HCT116 (cell line): Measurements from ENCODE around the gene PSMG1. TPM values are rescaled to one million over a fixed set of nuclear protein-coding genes. Genes with fewer than 3 reads are reported as not detected.

Source experiments
- ATAC-seq: fragments of 200-7000 bp; cut with Tn5 transposase; 2 replicates; pipeline ENCODE4 v1.9.1; 2020; ENCODE audit warnings: mild to moderate bottlenecking, moderate library complexity
- BruUV-seq: library from RNA; stranded (reverse); fragments of 400-500 nt; replicated peaks from 2 replicates; lab custom pipeline; 2021; lab: Mats Ljungman, UMichigan
- CTCF ChIA-PET: fragments of 300-600 bp; sonication (Branson Sonifier 250); formaldehyde crosslinking; loops from one replicate; lab custom pipeline; 2021; ENCODE audit warnings: antibody characterized with exemption; lab: Charles Lee
- POLR2A ChIA-PET: fragments of 300-600, 350-600 bp; sonication (Branson Sonifier 250); formaldehyde crosslinking; loops from one replicate; lab custom pipeline; 2021; ENCODE audit warnings: antibody characterized with exemption; lab: Charles Lee
- RAD21 ChIA-PET, 2 experiments: fragments of 300-600 bp; sonication (Branson Sonifier 250); formaldehyde crosslinking; loops; one replicate each; lab custom pipeline; 2023; ENCODE audit warnings: low total read pairs in 2 of 2; ENCODE audit not compliant: uncharacterized antibody in 2 of 2, unreplicated experiment in 2 of 2, low non-redundant PET in 1 of 2; lab: Charles Lee
- DNase-seq: peaks from one replicate; pipeline ENCODE4 v3.0.0-alpha.2; 2010; ENCODE audit warnings: low read depth, low spot score
- H2AFZ ChIP-seq: fragments of 200-600 bp; shearing (Covaris generic), sonication (generic); 2 replicates; pipeline ENCODE4 v1.6.1; 2017; ENCODE audit warnings: low read depth, mixed run types, mixed read lengths, antibody characterized with exemption, low read length; ENCODE audit not compliant: poor library complexity, severe bottlenecking
- H3K27ac ChIP-seq: 2 replicates; pipeline ENCODE4 v1.5.1; 2012; ENCODE audit warnings: low read depth, low read length
- H3K27me3 ChIP-seq: fragments of 200-600 bp; sonication (generic); 2 replicates; pipeline ENCODE4 v1.6.1; 2016; ENCODE audit warnings: mixed run types, low read length, mixed read lengths; ENCODE audit not compliant: insufficient read depth
- H3K36me3 ChIP-seq, 2 experiments: fragments of 200-500 bp in 1 of 2; fragments of 200-600 bp in 1 of 2; sonication (Bioruptor generic) in 1 of 2; sonication (generic) in 1 of 2; 2 replicates each; pipeline versions ENCODE4 v1.5.1 to v1.6.1; 2014 to 2016; ENCODE audit warnings: low read length in 2 of 2, inconsistent platforms in 1 of 2, mixed read lengths in 1 of 2, mixed run types in 1 of 2; ENCODE audit not compliant: insufficient read depth in 2 of 2, control insufficient read depth in 1 of 2
- H3K4me1 ChIP-seq, 2 experiments: fragments of 200-600 bp in 1 of 2; sonication (generic) in 1 of 2; 2 replicates each; pipeline versions ENCODE4 v1.5.1 to v1.6.1; 2012 to 2017; ENCODE audit warnings: low read length in 2 of 2, inconsistent platforms in 1 of 2, mild to moderate bottlenecking in 1 of 2, mixed read lengths in 1 of 2, mixed run types in 1 of 2, moderate library complexity in 1 of 2; ENCODE audit not compliant: insufficient read depth in 2 of 2, control insufficient read depth in 1 of 2
- H3K4me2 ChIP-seq: fragments of 200-600 bp; sonication (generic); 2 replicates; pipeline ENCODE4 v1.6.1; 2017; ENCODE audit warnings: mixed run types, low read length, mixed read lengths
- H3K4me3 ChIP-seq, 2 experiments: fragments of 200-600 bp in 1 of 2; sonication (generic) in 1 of 2; replicated peaks in 1 of 2; 2 replicates each; pipeline ENCODE4 v1.5.1; 2011 to 2016; ENCODE audit warnings: low read length in 2 of 2, control low read depth in 1 of 2, low read depth in 1 of 2, mild to moderate bottlenecking in 1 of 2, mixed read lengths in 1 of 2, mixed run types in 1 of 2
- H3K79me2 ChIP-seq: fragments of 200-600 bp; sonication (generic); 2 replicates; pipeline ENCODE4 v1.6.1; 2017; ENCODE audit warnings: mild to moderate bottlenecking, mixed run types, low read length, moderate library complexity, mixed read lengths; ENCODE audit not compliant: insufficient read depth
- H3K9ac ChIP-seq: fragments of 200-600 bp; sonication (generic); 2 replicates; pipeline ENCODE4 v1.6.1; 2016; ENCODE audit warnings: low read length, mixed read lengths
- H3K9me2 ChIP-seq: fragments of 200-600 bp; sonication (generic), shearing (Covaris generic); 2 replicates; pipeline ENCODE4 v1.6.1; 2017; ENCODE audit warnings: mixed run types, mild to moderate bottlenecking, moderate library complexity; ENCODE audit not compliant: insufficient read depth
- H3K9me3 ChIP-seq, 2 experiments: fragments of 200-500 bp in 1 of 2; fragments of 200-600 bp in 1 of 2; sonication (Bioruptor generic) in 1 of 2; sonication (generic) in 1 of 2; 2 replicates each; pipeline ENCODE4 v1.6.1; 2014 to 2017; ENCODE audit warnings: low read length in 2 of 2, mixed read lengths in 2 of 2, inconsistent platforms in 1 of 2, low read depth in 1 of 2, mild to moderate bottlenecking in 1 of 2, mixed run types in 1 of 2, moderate library complexity in 1 of 2; ENCODE audit not compliant: control insufficient read depth in 1 of 2, insufficient read depth in 1 of 2
- H4K20me1 ChIP-seq: fragments of 200-600 bp; sonication (generic), shearing (Covaris generic); 2 replicates; pipeline ENCODE4 v1.6.1; 2017; ENCODE audit warnings: mixed run types, mild to moderate bottlenecking, moderate library complexity; ENCODE audit not compliant: insufficient read depth
- ATF3 ChIP-seq: IDR thresholded peaks from 2 replicates; pipeline ENCODE4 v1.6.1; 2012
- CBX3 ChIP-seq: IDR thresholded peaks from 2 replicates; pipeline ENCODE4 v1.6.1; 2012; ENCODE audit warnings: low read depth
- POLR2AphosphoS5 ChIP-seq: IDR thresholded peaks from 2 replicates; pipeline ENCODE4 v1.6.1; 2011; ENCODE audit warnings: mild to moderate bottlenecking, low read depth, low read length, moderate library complexity
- SRF ChIP-seq: IDR thresholded peaks from 2 replicates; pipeline ENCODE4 v1.6.1; 2012; ENCODE audit warnings: low read depth
- TCF7L2 ChIP-seq: IDR thresholded peaks from 2 replicates; pipeline ENCODE4 v1.7.0; 2011; ENCODE audit warnings: borderline replicate concordance, inconsistent platforms; ENCODE audit not compliant: insufficient read depth, insufficient read length; ENCODE audit errors: extremely low read depth
- ZBTB33 ChIP-seq: IDR thresholded peaks from 2 replicates; pipeline ENCODE4 v1.6.1; 2011; ENCODE audit warnings: mild to moderate bottlenecking, low read length, moderate library complexity; ENCODE audit not compliant: insufficient replicate concordance; ENCODE audit errors: extremely low read depth
- ZNF274 ChIP-seq: fragments of 200-500 bp; sonication (Bioruptor generic); IDR thresholded peaks from 2 replicates; pipeline ENCODE4 v1.6.1; 2014; ENCODE audit warnings: mild to moderate bottlenecking, low read depth, low read length, inconsistent platforms
- intact Hi-C: fragments of 100-400 bp; cut with micrococcal nuclease; formaldehyde crosslinking; loops from 2 replicates; pipeline ENCODE4 v1.10.0; 2022
- total RNA-seq: library from RNA; stranded (reverse); gene quantifications from one replicate; pipeline ENCODE4 v1.2.1, GENCODE V29; 2021; ENCODE audit not compliant: unreplicated experiment

The PSMG1 gene
- total RNA-seq, 1 experiment from 2014 or later = 83.7 TPM

- no peak for TF ChIP-seq ZBTB33
These were observed 9.3 kb downstream of the PSMG1 start (continued) for GRCh38 chr21:39173716-39174680.

GRCh38 chr21:39169906-39170305, 13.3 kb downstream of the PSMG1 start:
- POLR2A ChIA-PET = no interaction called here
- DNase-seq (no peak), ATAC-seq (no peak)
- H3K9ac ChIP-seq = no peak overlapping the region
- no peak overlapping the region for H3K27ac ChIP-seq
- H3K9me2 ChIP-seq = no peaks in the 10 kb centered on the region
- no peak overlapping the region for H2AFZ ChIP-seq
- CTCF ChIA-PET = no interaction called here
- TF ChIP-seq POLR2AphosphoS5 (no peak), SRF (no peak), TCF7L2 (no peak), ATF3 (no peak), CBX3 (no peak), ZNF274 (no peak)
- H3K79me2 ChIP-seq = peaks cover 6% of the 10 kb centered on the region; the same call in 1 of the 2 replicates
- H3K36me3 ChIP-seq = peaks cover 12 to 28% of the 10 kb centered on the region in 2 experiments; a peak in 3 of 4 replicates
- no peak overlapping the region for H3K4me3 ChIP-seq
- H3K4me1 ChIP-seq = no peaks in the 10 kb centered on the region
- intact Hi-C loops = no loop called here
- no peaks in the 10 kb centered on the region for H4K20me1 ChIP-seq
- no peaks in the 10 kb centered on the region for H3K27me3 ChIP-seq
- H3K4me2 ChIP-seq = no peak overlapping the region
- H3K9me3 ChIP-seq = peaks cover 2 to 3% of the 10 kb centered on the region in 2 experiments; a peak in 1 of 4 replicates
- RAD21 ChIA-PET = no interaction called here
- BruUV-seq = no TSS peak
